HepG2 (cell line): ENCODE data around the gene TM9SF4. TPM values are rescaled to one million over a fixed set of nuclear protein-coding genes. Genes with fewer than 3 reads are reported as not detected.
A peak's percentile ranks its signal among the peaks of the same experiment; 100 is the strongest.

ENCODE experiments used
- BHLHE40 ChIP-seq: IDR thresholded peaks from 2 replicates; pipeline ENCODE4 v1.6.1; 2011; ENCODE audit warnings: low read length, improper control_type of control experiment
- CENPT ChIP-seq: sonication (generic); formaldehyde crosslinking; IDR thresholded peaks from 2 replicates; pipeline ENCODE4 v1.8.0; 2022; ENCODE audit warnings: low read depth, mild to moderate bottlenecking, moderate library complexity, missing genetic modification reagents
- FOXC1 ChIP-seq: sonication (generic); formaldehyde crosslinking; IDR thresholded peaks from 2 replicates; pipeline ENCODE4 v1.8.0; 2022; ENCODE audit warnings: mild to moderate bottlenecking, missing genetic modification reagents, borderline replicate concordance
- GLI4 ChIP-seq: sonication (generic); formaldehyde crosslinking; IDR thresholded peaks from 2 replicates; pipeline ENCODE4 v1.5.1; 2020; ENCODE audit warnings: missing genetic modification reagents, mild to moderate bottlenecking, moderate library complexity, borderline replicate concordance
- HMG20B ChIP-seq: conservative IDR thresholded peaks from 2 replicates; pipeline ENCODE4 v1.6.1; 2016; ENCODE audit warnings: missing genetic modification reagents, missing compliant biosample characterization
- IRX3 ChIP-seq: sonication (generic); formaldehyde crosslinking; IDR thresholded peaks from 2 replicates; pipeline ENCODE4 v1.8.1; 2023; ENCODE audit warnings: mild to moderate bottlenecking, low read depth, missing genetic modification reagents, borderline replicate concordance
- NFATC3 ChIP-seq: sonication (generic); formaldehyde crosslinking; IDR thresholded peaks from 2 replicates; pipeline ENCODE4 v1.5.1; 2020; ENCODE audit warnings: mild to moderate bottlenecking, missing genetic modification reagents
- ONECUT2 ChIP-seq: sonication (generic); formaldehyde crosslinking; IDR thresholded peaks from 2 replicates; pipeline ENCODE4 v1.4.0; 2020; ENCODE audit warnings: missing genetic modification reagents
- POLR2AphosphoS5 ChIP-seq: IDR thresholded peaks from 2 replicates; pipeline ENCODE4 v1.6.1; 2012; ENCODE audit warnings: low read depth, low read length
- PPARG ChIP-seq: conservative IDR thresholded peaks from 2 replicates; pipeline ENCODE4 v1.6.1; 2016; ENCODE audit warnings: missing biosample characterization, missing genetic modification reagents
- RFX5 ChIP-seq: IDR thresholded peaks from 2 replicates; pipeline ENCODE4 v1.6.1; 2011; ENCODE audit warnings: low read depth, low read length, improper control_type of control experiment
- SIX1 ChIP-seq: sonication (generic); formaldehyde crosslinking; IDR thresholded peaks from 2 replicates; pipeline ENCODE4 v1.4.0; 2020; ENCODE audit warnings: missing genetic modification reagents, borderline replicate concordance
- TBL1XR1 ChIP-seq: fragments of 150-350 bp; IDR thresholded peaks from 2 replicates; pipeline ENCODE4 v1.6.1; 2014; ENCODE audit warnings: borderline replicate concordance, low read length; ENCODE audit not compliant: partially characterized antibody
- TEAD2 ChIP-seq: sonication (generic); formaldehyde crosslinking; IDR thresholded peaks from 2 replicates; pipeline ENCODE4 v1.9.0; 2021; ENCODE audit warnings: missing genetic modification reagents
- TMF1 ChIP-seq: sonication (generic); formaldehyde crosslinking; IDR thresholded peaks from 2 replicates; pipeline ENCODE4 v1.8.1; 2022; ENCODE audit warnings: low read depth, missing genetic modification reagents
- TOPORS ChIP-seq: sonication (generic); formaldehyde crosslinking; IDR thresholded peaks from 2 replicates; pipeline ENCODE4 v1.8.0; 2023; ENCODE audit warnings: mild to moderate bottlenecking, missing genetic modification reagents
- TP53 ChIP-seq: sonication (generic); formaldehyde crosslinking; conservative IDR thresholded peaks from 2 replicates; pipeline ENCODE4 v1.4.0; 2020; ENCODE audit warnings: missing genetic modification reagents
- UBTF ChIP-seq: sonication (generic); formaldehyde crosslinking; IDR thresholded peaks from 2 replicates; pipeline ENCODE4 v1.4.0; 2020; ENCODE audit warnings: mild to moderate bottlenecking, missing genetic modification reagents
- ZBTB8A ChIP-seq: sonication (generic); formaldehyde crosslinking; IDR thresholded peaks from 2 replicates; pipeline ENCODE4 v1.4.0; 2020; ENCODE audit warnings: mild to moderate bottlenecking, low read depth, missing genetic modification reagents, borderline replicate concordance
- ZNF24 ChIP-seq: fragments of 450-650 bp; IDR thresholded peaks from 2 replicates; pipeline ENCODE4 v1.6.1; 2017; ENCODE audit warnings: antibody characterized with exemption, mild to moderate bottlenecking
- ZNF503 ChIP-seq: sonication (generic); formaldehyde crosslinking; IDR thresholded peaks from 2 replicates; pipeline ENCODE4 v1.4.0; 2020; ENCODE audit warnings: missing genetic modification reagents
- ZNF598 ChIP-seq: sonication (generic); formaldehyde crosslinking; IDR thresholded peaks from 2 replicates; pipeline ENCODE4 v1.5.1; 2020; ENCODE audit warnings: mild to moderate bottlenecking, missing genetic modification reagents, borderline replicate concordance
- ZNF709 ChIP-seq: sonication (generic); formaldehyde crosslinking; IDR thresholded peaks from 2 replicates; pipeline ENCODE4 v1.5.0; 2020; ENCODE audit warnings: mild to moderate bottlenecking, missing genetic modification reagents
- ZSCAN30 ChIP-seq: sonication (generic); formaldehyde crosslinking; IDR thresholded peaks from 2 replicates; pipeline ENCODE4 v1.5.0; 2020; ENCODE audit warnings: mild to moderate bottlenecking, missing genetic modification reagents
- polyA plus RNA-seq, 8 experiments: library from polyadenylated mRNA; depleted of rRNA in 3 of 8; stranded (reverse) in 7 of 8; unstranded in 1 of 8; fragments of >200 nt; fragmentation: Illumina TruSeq in 4 of 8; extraction: Trizol in 4 of 8; gene quantifications; 2 replicates each; pipeline versions ENCODE4 v1.2.1 to v1.2.3, GENCODE V29; 2011 to 2016; ENCODE audit warnings: low read depth in 4 of 8, missing spikeins in 1 of 8, mixed read lengths in 1 of 8; ENCODE audit not compliant: insufficient read depth in 1 of 8
- total RNA-seq, 5 experiments: library from RNA; depleted of rRNA; stranded (reverse); fragments of >200 nt; fragmentation: Illumina TruSeq; extraction: Trizol; gene quantifications; 2 replicates each; pipeline ENCODE4 v1.2.3, GENCODE V29; 2016; ENCODE audit warnings: low read depth in 1 of 5
- TF ChIP-seq, protein P1 (sequence below): sonication (generic); formaldehyde crosslinking; IDR thresholded peaks from 2 replicates; pipeline ENCODE4 v1.4.0; 2020; ENCODE audit warnings: missing genetic modification reagents
- TF ChIP-seq, protein P2 (sequence below): IDR thresholded peaks from 2 replicates; pipeline ENCODE4 v1.6.1; 2012; ENCODE audit warnings: inconsistent platforms

TM9SF4 gene
- total and polyA plus RNA-seq, 2 of the 13 experiments (the other 11 are each of a cell fraction or from before 2014, with no cell fraction given): 53.5 to 171 TPM

- TF ChIP-seq UBTF: no peak
- TF ChIP-seq TEAD2 (CRISPR knock-in tag): no peak
- no peak for TF ChIP-seq TP53 (CRISPR knock-in tag)
- TF ChIP-seq RFX5: no peak
- no peak for TF ChIP-seq POLR2AphosphoS5
- no peak for TF ChIP-seq SIX1
- TF ChIP-seq CENPT (CRISPR knock-in tag): no peak
- no peak for TF ChIP-seq ZNF709
- TF ChIP-seq GLI4: no peak
- TF ChIP-seq BHLHE40: no peak
- TF ChIP-seq PPARG (CRISPR knock-in tag): no peak
- no peak for TF ChIP-seq TBL1XR1
- TF ChIP-seq ZNF503: no peak
- TF ChIP-seq ZNF24: no peak
- no peak for TF ChIP-seq IRX3 (CRISPR knock-in tag)
- no peak for TF ChIP-seq FOXC1 (CRISPR knock-in tag)
- TF ChIP-seq, protein P1, sequence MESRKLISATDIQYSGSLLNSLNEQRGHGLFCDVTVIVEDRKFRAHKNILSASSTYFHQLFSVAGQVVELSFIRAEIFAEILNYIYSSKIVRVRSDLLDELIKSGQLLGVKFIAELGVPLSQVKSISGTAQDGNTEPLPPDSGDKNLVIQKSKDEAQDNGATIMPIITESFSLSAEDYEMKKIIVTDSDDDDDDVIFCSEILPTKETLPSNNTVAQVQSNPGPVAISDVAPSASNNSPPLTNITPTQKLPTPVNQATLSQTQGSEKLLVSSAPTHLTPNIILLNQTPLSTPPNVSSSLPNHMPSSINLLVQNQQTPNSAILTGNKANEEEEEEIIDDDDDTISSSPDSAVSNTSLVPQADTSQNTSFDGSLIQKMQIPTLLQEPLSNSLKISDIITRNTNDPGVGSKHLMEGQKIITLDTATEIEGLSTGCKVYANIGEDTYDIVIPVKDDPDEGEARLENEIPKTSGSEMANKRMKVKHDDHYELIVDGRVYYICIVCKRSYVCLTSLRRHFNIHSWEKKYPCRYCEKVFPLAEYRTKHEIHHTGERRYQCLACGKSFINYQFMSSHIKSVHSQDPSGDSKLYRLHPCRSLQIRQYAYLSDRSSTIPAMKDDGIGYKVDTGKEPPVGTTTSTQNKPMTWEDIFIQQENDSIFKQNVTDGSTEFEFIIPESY (CRISPR knock-in tag): no peak
- no peak for TF ChIP-seq ZBTB8A
- no peak for TF ChIP-seq ONECUT2 (CRISPR knock-in tag)
- TF ChIP-seq ZSCAN30 (CRISPR knock-in tag): no peak
- no peak for TF ChIP-seq ZNF598 (CRISPR knock-in tag)
- TF ChIP-seq TOPORS (CRISPR knock-in tag): no peak
- no peak for TF ChIP-seq NFATC3 (CRISPR knock-in tag)
- TF ChIP-seq TMF1 (CRISPR knock-in tag): no peak
- no peak for TF ChIP-seq HMG20B (CRISPR knock-in tag)
- TF ChIP-seq, protein P2, sequence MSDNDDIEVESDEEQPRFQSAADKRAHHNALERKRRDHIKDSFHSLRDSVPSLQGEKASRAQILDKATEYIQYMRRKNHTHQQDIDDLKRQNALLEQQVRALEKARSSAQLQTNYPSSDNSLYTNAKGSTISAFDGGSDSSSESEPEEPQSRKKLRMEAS: peak; percentile 59; the same call in 1 of the 2 replicates
These were observed 43.1 kb downstream of the TM9SF4 start (continued) for GRCh38 chr20:32152421-32153155.
